GM23338 (cell line): Measurements from ENCODE around the gene DTD1.

Experiments
- CREB1 ChIP-seq: fragments of 250-450 bp; sonication (Bioruptor Pico); IDR thresholded peaks from 2 replicates; pipeline ENCODE4 v1.5.0; 2020; ENCODE audit warnings: low read depth, mild to moderate bottlenecking, moderate library complexity
- CTCF ChIP-seq, 2 experiments: fragments of 200-600 bp in 1 of 2; sonication (generic) in 1 of 2; conservative IDR thresholded peaks; 2 replicates each; pipeline versions ENCODE4 v1.5.1 to v1.6.1; 2016 to 2017; ENCODE audit warnings: antibody characterized with exemption in 2 of 2, low read depth in 2 of 2, mild to moderate bottlenecking in 2 of 2, moderate library complexity in 1 of 2
- ETS1 ChIP-seq: IDR thresholded peaks from 2 replicates; pipeline ENCODE4 v1.6.1; 2016; ENCODE audit warnings: antibody characterized with exemption
- EZH2 ChIP-seq: fragments of 200-600 bp; sonication (generic); IDR thresholded peaks from one replicate; pipeline ENCODE4 v1.8.0; 2017; ENCODE audit warnings: antibody characterized with exemption, mild to moderate bottlenecking, low read depth; ENCODE audit not compliant: unreplicated experiment
- EZH2phosphoT487 ChIP-seq: fragments of 200-600 bp; sonication (generic); IDR thresholded peaks from one replicate; pipeline ENCODE4 v1.8.1; 2018; ENCODE audit warnings: antibody characterized with exemption; ENCODE audit not compliant: unreplicated experiment
- JUNB ChIP-seq: IDR thresholded peaks from one replicate; pipeline ENCODE4 v1.6.1; 2016; ENCODE audit warnings: antibody characterized with exemption; ENCODE audit not compliant: unreplicated experiment
- NANOG ChIP-seq: IDR thresholded peaks from 2 replicates; pipeline ENCODE4 v1.6.1; 2016; ENCODE audit warnings: antibody characterized with exemption, borderline replicate concordance
- POLR2AphosphoS5 ChIP-seq: IDR thresholded peaks from 2 replicates; pipeline ENCODE4 v1.6.1; 2016; ENCODE audit warnings: antibody characterized with exemption, low read depth
- REST ChIP-seq: IDR thresholded peaks from one replicate; pipeline ENCODE4 v1.6.1; 2018; ENCODE audit warnings: antibody characterized with exemption; ENCODE audit not compliant: unreplicated experiment
- ZNF114 ChIP-seq: fragments of 250-450 bp; sonication (Bioruptor Pico); IDR thresholded peaks from 2 replicates; pipeline ENCODE4 v1.5.0; 2020; ENCODE audit warnings: mild to moderate bottlenecking, moderate library complexity

- no peak for TF ChIP-seq CTCF (conservative IDR thresholded peaks at IDR 0.05; ENCODE audit: low read depth in 2 of 2)
- TF ChIP-seq POLR2AphosphoS5 = no peak
- TF ChIP-seq EZH2 = no peak
- TF ChIP-seq EZH2phosphoT487 = no peak
- no peak for TF ChIP-seq REST
- no peak for TF ChIP-seq NANOG
- TF ChIP-seq ZNF114 (CRISPR knock-in tag) = no peak
- no peak for TF ChIP-seq JUNB
- no peak for TF ChIP-seq ETS1
- no peak for TF ChIP-seq CREB1 (CRISPR knock-in tag)
Measured at GRCh38 chr20:18731940-18732339, 144.1 kb downstream of the DTD1 start.
